ENCODE data around the gene GPR171.
"Not testable (repeated sequence)": the region's sequence is repeated elsewhere in the genome, so short reads cannot be mapped to it uniquely, and the experiment has no call there.

GPR171 gene

GRCh38 chr3:151178208-151178845 lies 24.7 kb downstream of the GPR171 start:
- DNase-seq (ENCODE audit: low spot score) = no peak

GRCh38 chr3:151175952-151176351 lies 27.1 kb downstream of the GPR171 start:
- no peak for DNase-seq (ENCODE audit: low spot score)

- DNase-seq (ENCODE audit: low spot score) = no peak
Observed at GRCh38 chr3:151174351-151174750, 28.7 kb downstream of the GPR171 start.

- DNase-seq (ENCODE audit: low spot score) = no peak
Observed at GRCh38 chr3:151171145-151171757, 31.8 kb downstream of the GPR171 start.

- not testable (repeated sequence) for DNase-seq (ENCODE audit: low spot score)
Observed at GRCh38 chr3:151169948-151170679, 32.9 kb downstream of the GPR171 start.

- no peak for DNase-seq (ENCODE audit: low spot score)
Observed at GRCh38 chr3:151169262-151169947, 33.6 kb downstream of the GPR171 start.

- DNase-seq (ENCODE audit: low spot score) = peak; percentile 51
Observed at GRCh38 chr3:151168269-151169094, 34.5 kb downstream of the GPR171 start.

GRCh38 chr3:151166161-151166560 lies 36.9 kb downstream of the GPR171 start:
- no peak for DNase-seq (ENCODE audit: low spot score)

GRCh38 chr3:151165226-151165625 lies 37.8 kb downstream of the GPR171 start:
- no peak for DNase-seq (ENCODE audit: low spot score)

GRCh38 chr3:151159806-151160205 lies 43.2 kb downstream of the GPR171 start:
- DNase-seq (ENCODE audit: low spot score) = no peak

GRCh38 chr3:151156618-151157216 lies 46.3 kb downstream of the GPR171 start:
- DNase-seq (ENCODE audit: low spot score) = peak; percentile 76

GRCh38 chr3:151155409-151156128 lies 47.4 kb downstream of the GPR171 start:
- no peak for DNase-seq (ENCODE audit: low spot score)

- DNase-seq (ENCODE audit: low spot score) = no peak
Observed at GRCh38 chr3:151154566-151154965, 48.5 kb downstream of the GPR171 start.

GRCh38 chr3:151152455-151153079 lies 50.4 kb downstream of the GPR171 start:
- no peak for DNase-seq (ENCODE audit: low spot score)

Small RNA genes within 50 kb of the gene (small RNA-seq; reads per million reads assigned to genes)
- 0 to 0.44 reads per million in 2 experiments for gene RNA5SP145

All from SK-N-DZ (cell line).